ENCODE results near the gene AUP1.

AUP1 gene

DNA sequence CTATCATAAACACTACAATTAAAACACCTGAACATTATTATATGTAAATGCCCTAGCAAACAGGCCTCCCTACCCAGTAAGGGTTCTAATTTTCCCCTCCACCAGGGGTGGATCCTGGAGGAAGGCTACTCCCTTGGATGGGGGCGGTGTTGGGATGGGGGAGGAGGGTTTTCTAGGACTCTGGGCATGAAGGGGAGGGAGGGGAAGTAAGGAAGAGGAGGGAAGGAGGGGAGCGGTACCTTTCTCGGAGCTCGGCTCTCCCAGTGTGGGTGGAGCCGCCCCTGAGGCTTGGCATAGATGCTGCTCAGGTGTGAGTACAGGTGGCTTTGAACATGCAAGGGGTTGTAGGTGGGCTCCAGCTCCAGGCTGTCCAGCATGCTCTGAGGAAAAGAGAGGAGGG lies 30.4 kb upstream of the AUP1 start:
- in situ Hi-C loops (cut with HindIII; ENCODE audit: low pct_ligation_motif_present, low pct_unique_long_range_greater_than_20kb, low sequenced_read_pairs) = no loop called here
- no peak for DNase-seq

DNA sequence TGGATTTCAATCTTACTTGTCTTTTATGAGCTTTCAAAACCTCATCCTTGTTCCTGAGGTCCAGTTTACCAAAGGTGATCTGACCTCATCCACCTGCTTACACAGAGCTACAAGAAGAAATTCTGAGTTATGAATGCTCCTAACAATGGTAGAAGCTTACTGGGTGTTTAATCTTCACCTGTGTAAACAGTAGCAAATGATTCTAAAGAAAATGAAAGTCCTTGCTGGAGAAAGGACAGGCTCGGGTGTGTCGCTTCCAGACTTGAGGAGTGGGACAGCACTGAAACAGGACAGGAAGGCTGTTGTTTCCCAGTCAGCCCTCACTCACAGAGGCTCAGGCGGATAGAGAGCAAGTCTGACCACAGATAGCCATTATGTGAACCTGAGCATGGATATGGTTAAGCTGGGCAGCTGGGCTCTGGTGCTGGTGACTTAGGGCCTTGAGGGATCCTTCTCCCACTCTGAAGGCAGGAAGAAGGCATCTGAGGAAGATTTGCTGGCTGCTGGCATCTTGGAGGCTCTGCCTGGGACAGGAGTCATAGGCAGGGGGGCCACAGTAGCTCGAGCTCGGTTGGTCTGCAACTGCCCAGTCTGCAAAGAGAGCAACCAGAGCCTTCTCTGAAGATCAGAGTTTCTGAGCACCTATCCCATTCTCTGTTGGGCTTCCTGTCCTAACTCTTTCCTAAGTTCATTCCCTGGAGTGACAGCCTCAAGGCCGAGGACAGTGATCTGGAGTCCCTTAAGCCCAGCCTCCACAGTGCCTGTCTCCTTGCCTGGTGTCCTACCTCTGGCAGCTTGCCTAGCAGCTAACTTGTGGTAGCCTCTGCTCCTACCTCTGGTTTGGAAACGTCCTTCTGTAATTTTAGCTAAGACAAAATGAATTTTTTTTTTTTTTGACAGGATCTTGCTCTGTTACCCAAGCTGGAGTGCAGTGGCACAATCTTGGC lies 29.1 kb upstream of the AUP1 start:
- no peak for DNase-seq
- in situ Hi-C loops (cut with HindIII; ENCODE audit: low pct_ligation_motif_present, low pct_unique_long_range_greater_than_20kb, low sequenced_read_pairs) = no loop called here

DNA sequence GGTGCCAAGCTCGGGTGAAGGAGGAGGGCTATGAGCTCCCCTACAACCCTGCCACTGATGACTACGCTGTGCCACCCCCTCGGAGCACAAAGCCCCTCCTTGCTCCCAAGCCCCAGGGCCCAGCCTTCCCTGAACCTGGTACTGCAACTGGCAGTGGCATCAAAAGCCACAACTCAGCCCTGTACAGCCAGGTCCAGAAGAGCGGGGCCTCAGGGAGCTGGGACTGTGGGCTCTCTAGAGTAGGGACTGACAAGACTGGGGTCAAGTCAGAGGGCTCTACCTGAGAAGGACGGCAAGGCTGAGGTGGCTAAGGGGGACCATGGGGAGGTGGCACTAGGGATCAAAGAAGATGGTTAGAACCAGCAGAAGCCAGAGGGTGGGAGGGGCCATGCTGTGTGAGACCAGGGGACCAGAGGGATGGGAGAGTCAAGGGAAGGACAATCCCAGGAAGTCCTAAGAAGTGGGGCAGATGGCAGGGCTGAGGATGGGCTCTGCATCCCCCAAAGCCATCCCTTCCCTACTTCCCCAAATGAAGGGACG lies 27.4 kb upstream of the AUP1 start:
- in situ Hi-C loops (cut with HindIII; ENCODE audit: low pct_ligation_motif_present, low pct_unique_long_range_greater_than_20kb, low sequenced_read_pairs) = no loop called here
- DNase-seq = no peak

DNA sequence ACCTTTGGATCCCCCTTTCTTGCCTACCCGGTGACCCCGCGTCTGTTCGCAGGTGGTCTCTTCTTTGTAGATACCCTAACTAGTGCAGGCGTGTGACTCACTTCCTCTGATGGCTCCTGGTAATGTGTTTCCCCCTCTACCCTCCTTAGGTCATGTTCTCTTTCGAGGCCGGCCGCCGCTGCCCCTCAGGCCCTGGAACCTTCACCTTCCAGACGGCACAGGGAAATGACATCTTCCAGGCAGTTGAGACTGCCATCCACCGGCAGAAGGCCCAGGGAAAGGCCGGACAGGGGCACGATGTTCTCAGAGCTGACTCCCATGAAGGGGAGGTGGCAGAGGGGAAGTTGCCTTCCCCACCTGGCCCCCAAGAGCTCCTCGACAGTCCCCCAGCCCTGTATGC lies 26.7 kb upstream of the AUP1 start:
- in situ Hi-C loops (cut with HindIII; ENCODE audit: low pct_ligation_motif_present, low pct_unique_long_range_greater_than_20kb, low sequenced_read_pairs) = no loop called here
- no peak for DNase-seq

DNA sequence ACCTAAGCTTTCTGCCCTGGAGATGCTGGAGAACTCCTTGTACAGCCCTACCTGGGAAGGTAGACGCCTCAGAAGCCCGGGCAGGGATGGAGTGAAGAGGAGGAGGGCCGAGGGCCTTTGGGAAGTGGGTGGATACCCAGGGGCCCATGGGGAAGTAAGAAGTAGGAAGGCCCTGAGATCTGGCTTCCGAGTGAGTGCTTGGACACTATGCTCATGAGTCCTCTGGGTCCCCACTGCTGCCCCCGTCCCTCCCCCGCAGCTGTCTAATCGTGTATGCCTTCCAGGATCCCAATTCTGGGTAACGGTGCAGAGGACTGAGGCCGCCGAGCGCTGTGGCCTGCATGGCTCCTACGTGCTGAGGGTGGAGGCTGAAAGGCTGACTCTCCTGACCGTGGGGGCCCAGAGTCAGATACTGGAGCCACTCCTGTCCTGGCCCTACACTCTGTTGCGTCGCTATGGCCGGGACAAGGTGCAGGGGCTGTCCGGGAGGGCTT lies 26.2 kb upstream of the AUP1 start:
- no peak for DNase-seq
- in situ Hi-C loops (cut with HindIII; ENCODE audit: low pct_ligation_motif_present, low pct_unique_long_range_greater_than_20kb, low sequenced_read_pairs) = no loop called here

DNA sequence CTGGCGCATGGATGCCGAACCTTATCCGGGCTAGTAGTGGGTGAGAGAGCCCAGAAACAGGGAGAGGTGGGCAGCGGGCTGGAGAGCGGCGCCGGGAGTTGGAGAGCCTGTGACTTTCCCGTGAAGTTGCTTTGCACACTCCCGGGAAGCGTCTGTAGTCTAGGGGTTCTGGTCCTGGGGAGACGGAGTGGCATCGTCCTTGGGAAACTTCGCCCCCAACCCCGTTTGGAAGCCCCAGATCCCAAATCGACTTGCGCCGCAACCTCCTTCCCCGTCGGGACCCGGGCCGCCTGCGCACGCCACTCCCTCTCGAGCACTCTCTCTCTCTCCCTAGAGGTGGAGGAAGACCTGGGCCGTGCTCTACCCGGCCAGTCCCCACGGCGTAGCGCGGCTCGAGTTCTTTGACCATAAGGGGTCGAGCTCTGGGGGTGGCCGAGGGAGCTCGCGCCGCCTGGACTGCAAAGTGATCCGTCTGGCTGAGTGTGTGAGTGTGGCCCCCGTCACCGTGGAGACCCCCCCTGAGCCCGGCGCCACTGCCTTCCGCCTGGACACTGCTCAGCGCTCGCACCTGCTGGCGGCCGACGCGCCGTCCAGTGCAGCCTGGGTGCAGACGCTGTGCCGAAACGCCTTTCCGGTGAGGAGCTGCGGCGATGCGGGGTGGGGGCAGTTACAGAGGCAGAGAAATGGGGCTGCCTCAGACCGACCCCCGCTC lies 25.5 kb upstream of the AUP1 start:
- in situ Hi-C loops (cut with HindIII; ENCODE audit: low pct_ligation_motif_present, low pct_unique_long_range_greater_than_20kb, low sequenced_read_pairs) = no loop called here
- peak; percentile 67 for DNase-seq

DNA sequence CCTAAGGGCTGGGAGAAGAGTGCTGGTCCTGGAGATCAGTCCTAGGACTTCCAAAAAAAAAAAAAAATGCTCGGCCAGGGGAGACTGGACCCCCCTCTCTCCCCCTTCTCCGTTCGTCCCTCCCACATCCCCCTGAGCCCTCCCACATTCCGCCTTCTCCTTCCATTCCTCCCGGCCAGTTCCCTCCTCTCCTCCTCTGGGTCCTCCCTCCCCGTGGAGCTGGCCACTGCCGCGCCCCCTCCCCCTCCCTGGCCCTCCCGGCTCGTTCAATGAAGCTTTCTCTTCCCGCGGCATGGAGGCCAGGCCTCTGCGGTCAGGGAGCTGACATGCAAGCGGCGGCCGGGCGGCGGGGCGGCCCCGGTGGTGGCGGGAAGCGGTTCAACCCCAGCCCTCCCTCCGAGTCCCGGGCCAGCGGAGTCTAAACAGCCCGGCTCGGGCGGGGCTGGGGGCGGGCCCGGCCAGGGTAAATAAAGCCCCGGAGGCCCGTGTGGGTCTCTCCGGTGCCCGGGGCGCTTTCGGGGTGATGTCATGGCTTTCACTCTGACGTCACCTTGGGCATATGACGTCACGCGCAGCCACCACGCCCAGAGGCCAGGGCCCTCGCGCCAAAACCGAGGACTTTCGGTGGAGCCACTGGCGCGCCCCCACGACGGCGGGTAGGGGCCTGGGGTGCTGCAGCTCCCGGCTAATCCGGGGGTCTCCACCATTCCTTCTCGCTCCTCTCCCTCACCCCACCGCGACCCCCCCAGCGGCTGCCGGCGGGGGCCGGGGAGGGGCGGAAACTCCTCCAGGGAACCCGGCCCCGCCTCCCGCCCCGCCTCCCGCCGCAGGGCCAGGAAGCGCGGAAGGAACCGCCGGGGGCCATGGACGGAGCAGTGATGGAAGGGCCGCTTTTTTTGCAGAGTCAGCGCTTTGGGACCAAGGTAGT lies 24.6 kb upstream of the AUP1 start, which contains the start of the genes DOK1 and LOXL3:
Gene DOK1 (plus strand): TSS at position 829 of the 928 bp plus-strand sequence. CDS start 35 bp downstream, at position 864.
Gene LOXL3 (minus strand): TSS at position 51 of the 928 bp plus-strand sequence. CDS start 1,308 bp downstream, outside the sequence.
- DNase-seq = peak; percentile 90
- in situ Hi-C loops (cut with HindIII; ENCODE audit: low pct_ligation_motif_present, low pct_unique_long_range_greater_than_20kb, low sequenced_read_pairs) = no loop called here

DNA sequence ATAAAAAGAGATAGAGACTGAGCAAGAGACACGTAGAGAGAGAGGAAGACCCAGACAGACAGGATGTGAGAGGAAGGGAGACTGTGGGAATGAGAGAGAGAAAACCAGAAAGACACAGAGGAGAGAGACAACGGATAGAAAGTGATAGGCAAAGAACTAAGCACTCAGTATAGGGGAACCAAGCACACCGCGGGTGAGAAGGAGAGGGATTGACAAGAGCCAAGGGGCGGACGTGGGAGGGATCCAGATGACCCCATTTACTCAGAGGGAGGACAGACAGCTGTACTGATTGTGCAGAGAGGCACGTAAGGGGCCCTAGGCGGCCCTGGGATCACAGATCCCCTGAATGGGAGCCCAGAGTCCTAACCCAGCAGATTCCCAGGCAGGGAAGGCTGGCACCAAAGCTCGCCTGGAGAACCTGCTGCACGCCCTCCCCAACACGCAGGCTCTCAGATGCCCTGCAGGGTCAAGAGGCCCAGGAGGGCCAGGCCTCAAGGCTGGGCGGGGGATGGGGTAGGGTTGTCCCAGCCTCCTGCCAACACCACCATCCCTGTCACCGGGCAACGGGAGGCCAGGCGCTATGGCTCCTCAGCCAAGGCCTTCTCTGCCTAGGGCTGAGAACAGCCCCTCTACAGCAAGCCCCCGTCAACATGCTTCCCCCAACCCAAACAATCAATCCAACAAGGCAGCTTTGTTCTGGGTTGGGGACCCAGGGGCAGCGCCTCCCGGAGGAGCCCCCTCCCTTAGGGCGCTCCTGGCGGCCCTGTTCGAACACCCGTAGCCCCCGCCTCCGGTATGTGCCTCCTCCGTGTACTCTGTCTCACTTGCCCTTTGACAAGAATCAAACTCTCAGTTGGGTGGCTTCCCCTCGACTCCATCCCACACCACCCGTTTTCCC lies 23.7 kb upstream of the AUP1 start:
- in situ Hi-C loops (cut with HindIII; ENCODE audit: low pct_ligation_motif_present, low pct_unique_long_range_greater_than_20kb, low sequenced_read_pairs) = no loop called here
- no peak for DNase-seq

DNA sequence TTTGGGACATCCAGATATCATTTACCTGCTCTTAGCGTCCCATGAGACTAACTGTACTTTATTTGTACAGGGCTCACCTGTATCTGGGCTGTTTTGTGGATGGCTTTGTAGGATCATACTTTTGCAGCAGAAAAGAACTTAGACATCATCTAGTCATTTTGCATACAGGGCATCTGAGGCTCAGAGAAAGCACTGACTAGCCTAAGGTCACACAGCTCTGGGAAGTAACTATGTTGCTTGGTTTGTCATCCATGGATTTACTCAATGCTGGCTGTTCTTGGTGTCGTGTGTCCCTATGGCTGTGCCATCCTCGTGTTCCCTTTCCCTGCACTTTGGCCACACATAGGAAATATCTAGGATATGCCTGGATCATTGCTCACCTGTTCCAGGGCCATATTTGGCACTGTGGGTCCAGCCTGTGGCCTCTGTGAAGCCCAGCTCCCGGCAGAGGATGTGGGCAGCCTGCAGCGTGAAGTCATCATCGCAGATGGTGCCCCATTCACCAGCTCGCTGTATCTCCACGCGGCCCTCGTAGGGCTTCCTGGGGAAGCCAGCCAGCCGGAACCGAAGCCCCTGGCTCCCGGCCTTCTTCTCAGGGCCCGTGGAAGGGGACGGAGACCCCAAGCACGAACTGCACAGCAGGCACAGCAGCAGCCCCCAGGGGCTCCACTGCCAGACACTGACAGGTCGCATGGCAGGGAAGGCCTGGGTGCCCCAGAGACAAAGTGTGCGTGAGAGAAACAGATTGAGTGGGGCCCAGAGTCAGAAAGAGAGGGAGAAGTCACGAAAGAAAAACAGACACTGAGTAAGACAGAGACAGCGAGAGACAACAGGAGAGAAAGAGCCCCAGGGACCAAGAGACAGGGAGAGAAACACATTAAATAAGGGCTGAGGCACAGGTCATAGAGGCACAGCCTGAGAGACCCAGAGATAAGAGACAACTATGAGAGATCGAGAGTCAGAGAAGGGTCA lies 22.7 kb upstream of the AUP1 start:
- in situ Hi-C loops (cut with HindIII; ENCODE audit: low pct_ligation_motif_present, low pct_unique_long_range_greater_than_20kb, low sequenced_read_pairs) = no loop called here
- no peak for DNase-seq

DNA sequence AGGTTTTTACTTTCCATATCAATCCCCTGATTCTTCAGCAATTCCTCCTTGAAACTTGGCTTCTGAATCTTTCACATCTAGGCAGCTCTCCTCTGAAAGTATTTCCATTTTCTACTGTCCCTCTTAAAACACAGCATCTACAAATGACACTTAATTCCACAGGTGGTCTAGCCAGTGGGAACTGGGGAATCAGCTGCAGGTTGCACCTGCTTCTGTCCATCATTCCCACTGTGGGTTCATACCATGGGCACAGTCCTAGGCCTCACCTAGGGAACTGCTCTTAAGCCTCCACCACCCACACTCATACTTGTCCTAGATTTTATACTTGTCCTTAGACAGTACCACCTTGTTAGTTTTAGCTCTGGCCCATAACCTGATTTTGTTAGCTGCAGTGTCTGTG lies 22.0 kb upstream of the AUP1 start:
- DNase-seq = no peak
- in situ Hi-C loops (cut with HindIII; ENCODE audit: low pct_ligation_motif_present, low pct_unique_long_range_greater_than_20kb, low sequenced_read_pairs) = no loop called here

DNA sequence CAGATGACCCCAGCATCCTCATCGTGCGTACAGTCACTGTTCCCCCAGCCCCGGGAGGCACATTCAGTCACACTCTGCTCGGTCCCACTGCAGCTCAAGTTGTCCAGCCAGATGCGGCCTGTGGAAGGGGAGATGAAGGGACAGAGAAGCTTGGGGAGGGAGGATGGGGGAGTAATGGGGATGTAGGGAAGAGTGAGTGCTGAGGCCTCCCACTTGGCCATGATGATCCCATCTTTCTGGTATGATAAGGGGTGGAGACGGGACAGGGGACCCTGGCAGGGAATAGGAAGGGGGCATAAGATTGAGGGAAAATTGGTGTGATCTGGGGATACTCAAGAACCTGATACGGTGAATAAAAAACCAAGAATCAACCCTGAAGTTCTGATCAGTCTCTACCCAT lies 20.7 kb upstream of the AUP1 start:
- DNase-seq = no peak
- in situ Hi-C loops (cut with HindIII; ENCODE audit: low pct_ligation_motif_present, low pct_unique_long_range_greater_than_20kb, low sequenced_read_pairs) = no loop called here

DNA sequence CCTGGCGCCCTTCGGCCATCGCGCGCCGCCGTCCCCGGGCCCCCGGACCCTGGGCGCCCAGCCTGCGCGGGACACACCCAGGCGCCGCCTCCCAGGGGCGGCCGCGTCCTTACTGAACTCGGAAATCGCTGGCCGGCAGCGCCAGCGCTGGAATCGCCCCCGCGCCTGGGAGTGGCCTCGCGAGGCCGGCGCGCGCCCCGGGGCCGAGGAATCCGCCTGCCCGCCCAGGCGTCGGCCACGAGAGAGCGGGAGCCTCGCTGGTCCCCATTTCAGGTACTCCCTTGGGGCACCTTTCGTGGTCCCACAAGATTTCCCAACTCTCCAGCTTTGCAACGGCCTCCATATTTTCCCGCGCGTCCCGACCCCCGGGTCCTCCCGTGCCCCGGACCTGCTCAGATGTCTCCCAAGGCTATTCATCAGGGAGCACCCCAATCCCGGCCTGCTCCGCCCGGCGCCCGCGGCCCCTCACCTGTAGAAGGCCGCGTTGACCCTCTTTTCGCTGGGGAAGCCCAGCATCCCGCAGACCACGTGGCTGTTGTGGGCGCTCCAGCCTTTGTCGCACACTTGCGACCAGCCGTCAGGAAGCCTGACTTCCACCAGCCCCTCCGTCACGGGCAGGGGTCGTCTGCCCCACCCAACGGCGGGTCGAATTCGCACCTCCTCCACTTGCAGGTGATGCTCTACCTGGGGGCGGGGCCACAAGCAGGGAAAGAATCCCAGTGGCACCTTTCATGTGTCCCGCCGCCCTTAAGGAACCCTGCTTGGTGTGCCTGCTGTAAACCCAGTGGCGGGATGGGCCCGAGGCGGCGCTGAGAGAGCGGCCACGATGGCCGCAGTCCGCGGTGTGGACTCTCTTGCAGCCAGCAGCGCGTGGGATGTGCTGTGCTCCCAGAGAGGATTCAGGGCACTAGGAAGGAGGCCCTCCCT lies 19.7 kb upstream of the AUP1 start:
- in situ Hi-C loops (cut with HindIII; ENCODE audit: low pct_ligation_motif_present, low pct_unique_long_range_greater_than_20kb, low sequenced_read_pairs) = no loop called here
- DNase-seq = peak; percentile 75

DNA sequence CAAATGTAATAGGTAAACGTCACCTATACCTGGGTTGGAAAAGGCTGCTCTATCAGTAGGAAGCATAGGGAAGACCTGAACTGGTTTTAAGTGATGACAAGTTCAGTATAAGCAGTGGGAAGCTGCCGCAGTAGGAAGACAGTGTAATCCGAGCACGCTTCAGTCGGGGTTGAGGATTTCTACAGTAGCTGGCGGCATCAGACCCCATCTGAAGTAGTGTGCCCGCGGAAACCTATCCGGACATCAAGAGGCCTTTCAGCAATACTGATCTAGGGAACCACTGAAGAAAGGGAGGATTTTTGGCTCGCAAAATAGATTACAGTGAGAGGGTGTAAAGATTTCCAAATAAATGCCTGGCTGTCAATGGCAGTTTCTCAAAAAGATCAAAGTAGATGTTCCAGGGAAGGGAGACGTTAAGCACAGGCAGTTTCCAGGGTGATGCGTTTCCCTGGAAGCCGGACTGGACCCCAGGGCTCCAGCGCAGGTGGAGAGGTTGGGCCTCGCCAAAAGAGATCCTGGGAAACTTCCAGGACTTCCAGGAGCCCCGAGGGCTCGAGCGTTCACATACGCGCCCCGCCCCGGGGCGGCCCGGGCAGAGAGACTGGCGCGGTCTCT lies 18.9 kb upstream of the AUP1 start:
- in situ Hi-C loops (cut with HindIII; ENCODE audit: low pct_ligation_motif_present, low pct_unique_long_range_greater_than_20kb, low sequenced_read_pairs) = no loop called here
- DNase-seq = no peak

DNA sequence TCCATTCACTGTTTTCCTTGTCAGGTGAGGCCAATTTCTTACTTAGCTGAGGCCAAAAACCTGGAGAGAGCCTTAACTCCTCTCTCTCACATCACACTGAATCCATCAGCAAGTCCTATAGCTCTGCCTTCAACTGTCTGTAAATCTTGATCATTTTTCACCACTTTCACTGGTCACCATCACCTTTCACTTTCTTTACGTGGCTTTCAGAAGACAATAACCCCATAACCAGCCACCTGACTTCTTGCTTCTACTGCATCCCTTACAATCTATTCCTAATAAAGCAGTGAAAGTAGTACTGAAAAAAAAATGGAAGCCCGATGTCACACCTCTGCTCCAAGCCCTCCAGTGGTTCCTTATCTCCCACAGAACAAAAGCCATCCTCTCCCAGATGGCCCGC lies 16.5 kb upstream of the AUP1 start:
- DNase-seq = no peak
- in situ Hi-C loops (cut with HindIII; ENCODE audit: low pct_ligation_motif_present, low pct_unique_long_range_greater_than_20kb, low sequenced_read_pairs) = no loop called here

DNA sequence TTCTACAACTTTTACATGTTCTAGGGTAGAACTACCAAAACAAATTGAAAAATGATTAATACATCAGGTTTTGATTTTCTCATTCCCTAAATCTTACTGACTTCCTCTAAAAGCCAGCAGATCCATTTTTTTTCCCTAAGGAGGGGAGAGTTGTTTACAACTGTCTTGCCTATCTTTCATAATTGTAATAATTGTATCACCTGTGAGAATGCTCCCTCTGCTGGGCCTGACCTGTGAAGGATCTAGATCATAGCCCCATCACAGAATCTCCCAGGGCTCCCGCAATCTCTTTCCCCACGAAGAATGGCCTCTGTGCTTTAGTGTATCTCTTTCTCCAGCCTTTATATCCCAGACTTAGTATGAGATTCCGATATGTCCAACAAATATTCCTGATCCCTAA lies 15.1 kb upstream of the AUP1 start:
- in situ Hi-C loops (cut with HindIII; ENCODE audit: low pct_ligation_motif_present, low pct_unique_long_range_greater_than_20kb, low sequenced_read_pairs) = no loop called here
- no peak for DNase-seq

Data from ACHN (cell line).